GM21381 (cell line): ENCODE measurements around the gene CCDC187.
"Not testable (repeated sequence)": the region's sequence is repeated elsewhere in the genome, so short reads cannot be mapped to it uniquely, and the experiment has no call there.

Experiments
- ATAC-seq: cut with Tn5 transposase; IDR thresholded peaks from one replicate; pipeline ENCODE4 v1.9.1; 2021; ENCODE audit warnings: mild to moderate bottlenecking, moderate library complexity; ENCODE audit not compliant: unreplicated experiment

CCDC187 gene

GRCh38 chr9:136273244-136273865, 30.5 kb downstream of the CCDC187 start:
- no peak for ATAC-seq

- ATAC-seq, result no peak
Measured at GRCh38 chr9:136270173-136270705, 33.7 kb downstream of the CCDC187 start.

GRCh38 chr9:136268735-136269134, 35.2 kb downstream of the CCDC187 start:
- ATAC-seq, result no peak

DNA sequence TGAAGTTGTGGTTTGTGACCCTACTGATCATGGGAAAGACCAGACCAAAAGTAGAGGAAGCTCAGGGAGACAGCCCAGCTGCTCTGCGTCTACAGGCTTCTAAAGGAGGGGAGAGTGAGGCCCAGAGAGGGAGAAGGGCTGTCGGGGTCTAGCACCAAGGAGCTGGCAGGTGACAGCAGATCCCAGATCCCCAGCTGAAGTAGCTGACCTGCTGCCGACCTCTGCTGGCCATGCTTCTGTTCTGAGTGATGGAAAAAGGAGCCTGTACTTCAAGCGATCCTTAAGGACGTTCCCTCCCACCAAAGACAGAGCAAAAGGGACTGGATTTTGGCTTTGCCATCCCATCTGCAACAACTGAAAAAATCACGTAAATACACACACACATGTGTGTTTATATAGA, 35.6 kb downstream of the CCDC187 start:
- ATAC-seq, result no peak

GRCh38 chr9:136267261-136268111, 36.4 kb downstream of the CCDC187 start:
- peak; percentile 75 for ATAC-seq

GRCh38 chr9:136266641-136267040, 37.3 kb downstream of the CCDC187 start:
- not testable (repeated sequence) for ATAC-seq

DNA sequence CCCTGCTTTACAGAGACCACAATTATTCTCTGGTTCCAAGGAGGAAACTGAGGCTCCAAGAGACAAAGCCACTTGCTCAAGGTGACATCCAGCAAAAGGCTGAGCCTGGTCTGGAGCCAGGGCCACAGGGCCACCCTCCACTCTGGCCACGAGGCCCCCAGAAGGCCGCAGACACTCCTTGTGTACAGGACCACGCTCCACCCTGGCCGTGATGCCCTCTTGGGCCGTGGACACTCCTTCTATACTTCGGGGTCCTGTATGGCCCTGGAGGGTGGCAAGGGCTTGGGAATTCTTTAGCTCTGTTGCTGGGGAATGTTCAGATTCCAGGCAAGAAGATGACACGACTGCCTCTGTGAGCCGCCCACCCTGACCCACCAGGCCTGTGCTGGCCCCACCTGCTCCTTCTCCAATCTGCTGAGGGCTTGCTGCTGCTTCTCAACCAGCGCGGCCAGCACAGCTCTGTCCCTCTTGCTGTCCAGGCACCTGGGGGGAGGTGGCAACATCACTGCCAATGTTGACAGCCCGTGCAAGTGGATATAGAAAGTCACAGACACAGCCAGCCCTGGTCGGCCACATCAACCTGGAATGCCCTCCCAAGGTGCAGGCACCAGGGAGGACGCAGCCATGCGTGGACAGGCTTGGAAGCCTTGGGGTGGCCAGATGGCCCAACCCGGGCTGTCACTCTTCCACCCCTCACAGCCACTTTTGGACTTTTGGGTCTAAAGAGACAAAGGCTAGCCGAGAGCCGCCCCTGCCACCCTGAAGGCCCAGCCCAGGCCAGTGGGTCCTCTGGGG, 38.1 kb downstream of the CCDC187 start:
- ATAC-seq, result no peak

GRCh38 chr9:136264441-136265405, 39.2 kb downstream of the CCDC187 start:
- no peak for ATAC-seq

DNA sequence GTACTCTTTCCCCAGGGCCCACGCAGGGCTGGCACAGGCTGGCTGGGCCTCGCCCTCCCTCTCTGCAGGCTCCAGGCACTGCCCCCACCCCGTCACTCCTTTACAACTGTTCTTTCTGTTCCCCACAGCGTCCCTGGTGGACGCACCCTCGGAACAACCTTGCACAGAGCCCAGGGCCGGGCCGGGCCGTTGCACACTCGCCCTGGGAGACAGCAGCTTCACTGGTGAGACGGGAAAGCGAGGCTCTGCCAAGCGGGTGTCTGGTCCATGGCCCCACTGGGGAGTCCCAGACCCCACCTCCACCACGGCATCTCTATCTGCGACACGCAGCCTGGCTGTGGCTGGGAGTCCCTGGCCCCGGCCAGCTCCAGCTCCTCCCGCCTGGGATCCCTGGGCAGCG, 39.9 kb downstream of the CCDC187 start:
- no peak for ATAC-seq

DNA sequence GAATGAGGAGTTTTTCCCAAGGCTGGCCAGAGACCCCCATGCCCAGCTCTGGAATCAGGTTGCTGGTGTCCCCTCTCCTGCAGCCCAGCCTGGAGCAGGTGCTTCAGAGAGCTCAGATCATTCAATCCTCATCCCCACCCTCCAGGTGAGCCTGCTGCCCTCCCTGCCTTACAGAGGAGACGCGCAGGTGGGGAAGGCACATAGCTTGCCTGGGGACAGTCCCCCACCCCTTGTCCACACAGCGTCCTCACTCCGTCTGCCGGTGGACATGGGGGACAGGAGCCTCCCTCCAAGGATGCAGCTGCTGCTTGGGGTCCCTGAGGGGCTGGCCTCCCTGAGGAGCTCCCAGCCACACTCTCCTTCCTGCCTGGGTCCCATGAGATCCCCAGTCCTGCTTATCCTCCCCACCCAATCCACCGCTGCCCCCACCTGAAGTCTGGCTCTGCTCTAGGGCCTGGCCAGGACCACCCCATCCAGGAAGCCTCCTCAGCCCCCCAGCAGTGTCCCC, 41.2 kb downstream of the CCDC187 start:
- ATAC-seq, result no peak

DNA sequence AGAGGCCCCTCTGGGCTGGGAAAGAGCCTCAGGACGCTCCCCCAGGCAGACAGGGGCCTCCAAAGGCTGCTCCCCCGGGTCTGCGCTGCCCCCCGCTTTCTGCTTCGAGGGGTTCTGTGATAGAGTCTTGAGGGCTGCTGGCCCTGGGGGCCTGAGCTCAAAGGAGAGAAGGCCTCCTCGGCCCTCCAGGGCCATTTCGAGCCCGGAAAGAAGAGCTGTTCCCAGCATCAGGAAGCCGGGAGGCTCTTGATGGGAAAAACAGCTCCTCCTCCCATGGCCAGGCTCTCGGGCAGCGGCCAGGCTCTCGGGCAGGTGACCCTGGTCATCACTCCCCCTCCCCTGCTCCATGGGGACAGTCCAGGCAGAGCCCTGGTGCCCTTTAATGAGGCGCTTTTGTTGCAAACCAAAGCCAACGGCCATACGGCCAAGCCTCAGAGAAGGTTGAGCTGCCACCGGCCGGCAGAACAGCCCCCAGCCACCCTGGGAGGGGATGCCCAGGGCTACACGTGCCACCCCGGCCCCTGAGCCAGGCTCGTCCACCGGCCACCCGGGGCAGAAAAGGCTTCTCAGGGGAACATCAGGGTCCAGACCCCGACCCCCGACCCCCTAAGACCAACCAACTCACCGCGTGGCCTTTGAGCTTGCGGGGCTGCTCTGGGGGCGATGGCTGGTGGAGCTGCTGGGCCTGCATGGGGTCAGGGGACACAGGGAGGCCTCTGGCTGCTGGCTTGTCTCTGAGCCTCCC, 42.0 kb downstream of the CCDC187 start:
- no peak for ATAC-seq

- no peak for ATAC-seq
Measured at GRCh38 chr9:136260936-136261472, 42.9 kb downstream of the CCDC187 start.

- no peak for ATAC-seq
Measured at GRCh38 chr9:136260521-136260920, 43.4 kb downstream of the CCDC187 start.

DNA sequence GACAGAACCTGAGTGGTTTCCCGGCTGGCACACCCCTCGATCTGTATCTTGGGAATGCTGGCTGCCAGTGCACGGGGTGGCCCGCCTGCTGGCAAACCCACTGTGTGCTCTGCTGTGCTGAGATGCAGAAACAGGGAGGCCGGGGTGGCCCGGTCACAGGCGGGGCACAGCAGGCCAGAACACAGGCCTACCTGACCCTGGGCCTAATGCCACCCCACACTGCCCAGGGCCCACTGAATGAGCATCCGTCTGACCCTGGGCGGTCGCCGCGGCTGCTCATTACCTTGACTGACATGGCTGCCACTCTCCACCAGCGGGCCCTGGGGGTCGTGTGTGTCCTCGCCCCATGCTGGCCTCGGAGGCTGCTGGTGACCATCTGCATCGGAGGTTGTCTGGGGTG, 44.1 kb downstream of the CCDC187 start:
- no peak for ATAC-seq

GRCh38 chr9:136259517-136259813, 44.4 kb downstream of the CCDC187 start:
- ATAC-seq, result no peak

- no peak for ATAC-seq
Measured at GRCh38 chr9:136258786-136259516, 44.9 kb downstream of the CCDC187 start.

GRCh38 chr9:136258299-136258625, 45.6 kb downstream of the CCDC187 start:
- no peak for ATAC-seq

GRCh38 chr9:136257381-136258298, 46.3 kb downstream of the CCDC187 start:
- ATAC-seq, result no peak
